Measurements from ENCODE around the gene SERPINA10. TPM values are rescaled to one million over a fixed set of nuclear protein-coding genes. Genes with fewer than 3 reads are reported as not detected.

Gene SERPINA10
- total RNA-seq, 2 donors from 2014 or later: not detected

GRCh38 chr14:94328196-94328595 lies 35.1 kb upstream of the SERPINA10 start:
- H3K27ac Mint-ChIP-seq: no peak overlapping the region
- no peaks in the 10 kb centered on the region for H3K4me1 Mint-ChIP-seq (ENCODE audit: low read depth in 2 of 2)
- DNase-seq (ENCODE audit: low spot score): no peak
- peaks cover 6 to 11% of the 10 kb centered on the region in 2 donors for H3K27me3 Mint-ChIP-seq
- no peaks in the 10 kb centered on the region for H3K36me3 Mint-ChIP-seq
- no peak overlapping the region for H3K4me3 Mint-ChIP-seq
- ATAC-seq: no peak
- H3K9me3 Mint-ChIP-seq: no peaks in the 10 kb centered on the region

- Mint-ChIP-seq H3K36me3 (no peaks in the 10 kb centered on the region), H3K4me1 (ENCODE audit: low read depth in 2 of 2) (no peaks in the 10 kb centered on the region), H3K27ac (no peak within 1 kb of the TSS), H3K4me3 (no peak within 1 kb of the TSS), H3K9me3 (no peaks in the 10 kb centered on the region), H3K27me3 (peaks cover 14 to 15% of the 10 kb centered on the region in 2 donors)
- DNase-seq (ENCODE audit: low spot score) (no peak), ATAC-seq (peak in 1 of 2 donors; percentile 53)
These were observed 29.8 kb upstream of the SERPINA10 start, which contains the start of gene SERPINA6 for GRCh38 chr14:94322648-94323570. Gene SERPINA6, minus strand, starts transcription at chr14:94323336. Its CDS starts 8,688 bp downstream, at chr14:94314648.

- no peaks in the 10 kb centered on the region for H3K36me3 Mint-ChIP-seq
- H3K27me3 Mint-ChIP-seq: peaks cover 10 to 15% of the 10 kb centered on the region in 2 donors
- H3K9me3 Mint-ChIP-seq: no peaks in the 10 kb centered on the region
- no peaks in the 10 kb centered on the region for H3K4me1 Mint-ChIP-seq (ENCODE audit: low read depth in 2 of 2)
- ATAC-seq (peak; percentile 33 to 53), DNase-seq (ENCODE audit: low spot score) (no peak)
- peak overlapping the region in 1 of 2 donors; percentile 61 for H3K27ac Mint-ChIP-seq
- no peak overlapping the region for H3K4me3 Mint-ChIP-seq
These were observed 28.6 kb upstream of the SERPINA10 start for GRCh38 chr14:94321421-94322271.

DNA sequence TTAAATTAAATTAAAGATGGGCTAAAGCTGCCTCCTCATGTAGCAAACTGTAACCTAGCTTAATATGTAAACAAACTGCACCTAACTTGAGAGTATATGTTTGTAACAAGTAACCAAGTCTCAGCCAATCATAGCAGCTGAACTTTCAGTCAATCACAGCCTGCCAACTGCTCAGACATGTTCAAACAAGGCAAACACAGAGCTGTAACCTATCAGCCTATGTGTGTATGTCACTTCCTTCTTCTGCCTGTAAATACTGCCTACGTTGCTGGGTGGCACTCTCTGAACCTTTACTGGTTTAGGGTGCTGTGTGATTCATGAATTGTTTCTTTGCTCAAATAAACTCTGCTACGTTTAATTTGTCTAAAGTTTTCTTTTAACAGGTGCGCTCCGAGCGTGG lies 27.2 kb upstream of the SERPINA10 start:
- Mint-ChIP-seq H3K4me1 (ENCODE audit: low read depth in 2 of 2) (no peaks in the 10 kb centered on the region), H3K36me3 (no peaks in the 10 kb centered on the region), H3K9me3 (no peaks in the 10 kb centered on the region), H3K4me3 (no peak overlapping the region), H3K27ac (no peak overlapping the region), H3K27me3 (peaks cover 10 to 15% of the 10 kb centered on the region in 2 donors)
- DNase-seq (ENCODE audit: low spot score): no peak
- no peak for ATAC-seq

- Mint-ChIP-seq H3K4me3 (no peak overlapping the region), H3K9me3 (no peaks in the 10 kb centered on the region), H3K27me3 (peaks cover 15% of the 10 kb centered on the region in 2 donors), H3K36me3 (no peaks in the 10 kb centered on the region), H3K27ac (no peak overlapping the region), H3K4me1 (ENCODE audit: low read depth in 2 of 2) (no peaks in the 10 kb centered on the region)
- ATAC-seq (no peak), DNase-seq (ENCODE audit: low spot score) (no peak)
These were observed 24.2 kb upstream of the SERPINA10 start for GRCh38 chr14:94317259-94317658.

GRCh38 chr14:94316692-94317091 lies 23.6 kb upstream of the SERPINA10 start:
- DNase-seq (ENCODE audit: low spot score): no peak
- Mint-ChIP-seq H3K4me3 (no peak overlapping the region), H3K27ac (no peak overlapping the region), H3K4me1 (ENCODE audit: low read depth in 2 of 2) (no peaks in the 10 kb centered on the region), H3K36me3 (no peaks in the 10 kb centered on the region), H3K27me3 (peaks cover 12% of the 10 kb centered on the region in 2 donors), H3K9me3 (no peaks in the 10 kb centered on the region)
- no peak for ATAC-seq

GRCh38 chr14:94314890-94315289 lies 21.8 kb upstream of the SERPINA10 start:
- no peak for ATAC-seq
- H3K27ac Mint-ChIP-seq: no peak overlapping the region

DNA sequence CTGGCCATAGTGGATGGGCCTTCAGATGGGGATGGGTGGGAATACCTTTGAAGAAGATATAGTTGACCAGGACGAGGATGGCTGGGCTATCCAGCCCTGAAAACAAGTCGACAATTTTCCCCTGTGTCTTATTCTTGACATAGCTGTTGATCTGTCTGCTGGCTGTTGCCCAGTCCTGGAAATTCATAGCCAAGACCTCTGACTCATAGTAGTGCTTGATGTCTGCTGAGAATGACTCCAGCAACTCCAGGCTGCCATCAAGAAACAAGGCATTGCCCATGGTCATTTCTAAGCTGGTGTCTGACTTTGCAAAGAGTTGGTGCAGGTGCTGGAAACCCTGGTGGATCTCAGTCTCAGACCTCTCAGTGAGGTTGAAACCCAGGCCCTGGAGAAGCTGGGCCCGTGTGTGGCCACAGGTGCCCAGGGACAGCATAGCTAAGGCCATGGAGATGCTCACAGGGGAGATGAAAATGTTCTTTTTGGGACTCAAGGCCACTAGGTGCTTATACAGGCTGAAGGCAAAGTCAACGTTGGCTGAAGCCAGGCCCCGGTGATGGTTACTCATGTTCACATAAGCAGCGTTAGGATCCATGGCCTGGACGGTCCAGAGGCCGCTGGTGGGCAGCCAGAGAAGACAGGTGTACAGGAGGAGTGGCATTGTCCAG lies 21.1 kb upstream of the SERPINA10 start:
- Mint-ChIP-seq H3K9me3 (no peaks in the 10 kb centered on the region), H3K27me3 (peaks cover 3 to 5% of the 10 kb centered on the region in 2 donors), H3K27ac (no peak overlapping the region), H3K4me1 (ENCODE audit: low read depth in 2 of 2) (no peaks in the 10 kb centered on the region), H3K4me3 (no peak overlapping the region), H3K36me3 (no peaks in the 10 kb centered on the region)
- peak in 1 of 2 donors; percentile 12 for ATAC-seq
- DNase-seq (ENCODE audit: low spot score): no peak

More at GRCh38 chr14:94314890-94315289, 21.8 kb upstream of the SERPINA10 start:
- no peaks in the 10 kb centered on the region for H3K36me3 Mint-ChIP-seq
- H3K4me1 Mint-ChIP-seq (ENCODE audit: low read depth in 2 of 2): no peaks in the 10 kb centered on the region
- no peaks in the 10 kb centered on the region for H3K9me3 Mint-ChIP-seq
- no peak for DNase-seq (ENCODE audit: low spot score)
- no peak overlapping the region for H3K4me3 Mint-ChIP-seq
- H3K27me3 Mint-ChIP-seq: peaks cover 5 to 6% of the 10 kb centered on the region in 2 donors

DNA sequence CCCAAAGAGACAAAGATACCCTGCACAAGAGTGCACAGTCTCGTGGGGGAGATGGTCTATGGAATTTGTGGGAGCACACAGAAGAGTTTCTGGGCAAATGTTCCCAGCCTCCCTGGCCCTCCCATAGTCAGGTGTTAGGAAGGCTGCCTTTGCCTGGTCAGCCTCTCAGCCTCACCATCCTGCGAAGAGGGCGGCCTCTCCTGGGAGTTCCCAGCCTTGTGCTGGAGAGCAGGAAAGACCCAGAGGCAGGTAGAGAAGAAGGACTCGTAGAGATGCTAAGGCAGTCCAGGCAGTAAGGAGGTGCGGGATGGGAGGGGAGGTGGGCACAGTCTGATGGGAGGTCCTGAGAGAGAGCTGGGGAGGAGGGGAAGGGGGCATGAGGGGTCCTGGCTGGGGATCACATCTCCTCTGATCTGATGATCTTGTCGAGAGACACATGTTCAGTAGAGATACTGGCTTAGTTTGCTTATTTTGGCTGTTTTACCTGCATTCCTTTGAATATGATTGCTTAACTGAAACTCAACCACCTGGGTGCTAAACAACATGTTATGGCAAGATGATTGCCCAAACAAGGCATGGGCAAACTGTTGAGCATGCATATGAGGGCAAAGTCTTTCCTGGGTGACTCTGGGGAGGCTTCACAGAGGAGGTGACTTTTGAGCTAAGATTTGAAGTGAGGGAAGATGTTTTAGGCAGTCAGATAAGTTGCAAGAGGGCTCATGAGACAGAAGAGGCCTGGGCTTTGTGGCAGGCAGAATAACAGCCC lies 19.6 kb upstream of the SERPINA10 start:
- DNase-seq (ENCODE audit: low spot score) (no peak), ATAC-seq (no peak)
- Mint-ChIP-seq H3K4me1 (ENCODE audit: low read depth in 2 of 2) (peaks cover 0 to 3% of the 10 kb centered on the region in 2 donors), H3K36me3 (peaks cover 7% of the 10 kb centered on the region), H3K27ac (no peak overlapping the region), H3K27me3 (peaks cover 6 to 18% of the 10 kb centered on the region in 2 donors), H3K4me3 (no peak overlapping the region), H3K9me3 (peaks cover 4% of the 10 kb centered on the region)

GRCh38 chr14:94310248-94310647 lies 17.2 kb upstream of the SERPINA10 start:
- H3K27me3 Mint-ChIP-seq: peaks cover 6 to 18% of the 10 kb centered on the region in 2 donors
- ATAC-seq (no peak), DNase-seq (ENCODE audit: low spot score) (no peak)
- peaks cover 14% of the 10 kb centered on the region for H3K36me3 Mint-ChIP-seq
- no peak overlapping the region for H3K4me3 Mint-ChIP-seq
- H3K27ac Mint-ChIP-seq: no peak overlapping the region
- H3K4me1 Mint-ChIP-seq (ENCODE audit: low read depth in 2 of 2): peaks cover 4 to 6% of the 10 kb centered on the region in 2 donors
- H3K9me3 Mint-ChIP-seq: peaks cover 7% of the 10 kb centered on the region

DNA sequence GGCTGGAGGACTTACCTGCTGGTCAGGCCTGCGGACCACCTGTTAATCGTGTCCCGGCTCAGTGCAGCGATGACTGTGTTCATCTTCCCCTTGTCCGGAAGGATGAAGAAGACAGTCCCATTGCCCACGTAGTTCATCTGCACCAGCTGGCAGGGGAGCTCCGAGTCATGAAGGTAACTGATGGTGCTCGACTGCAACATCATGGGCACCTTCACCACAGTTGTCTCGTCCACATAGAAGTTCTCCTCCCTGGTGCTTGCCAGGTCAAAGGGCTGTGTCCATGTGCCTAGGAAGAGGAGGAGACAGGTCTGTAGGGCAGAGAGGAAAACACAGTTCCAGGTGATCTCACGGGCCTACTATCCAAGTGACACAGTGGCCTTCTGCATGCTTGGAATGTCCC lies 16.7 kb upstream of the SERPINA10 start:
- DNase-seq (ENCODE audit: low spot score) (no peak), ATAC-seq (no peak)
- Mint-ChIP-seq H3K36me3 (peaks cover 14% of the 10 kb centered on the region), H3K4me3 (no peak overlapping the region), H3K27ac (no peak overlapping the region), H3K27me3 (peaks cover 6 to 18% of the 10 kb centered on the region in 2 donors), H3K9me3 (peaks cover 7% of the 10 kb centered on the region), H3K4me1 (ENCODE audit: low read depth in 2 of 2) (peaks cover 5 to 8% of the 10 kb centered on the region in 2 donors)

- Mint-ChIP-seq H3K9me3 (peaks cover 7% of the 10 kb centered on the region), H3K4me1 (ENCODE audit: low read depth in 2 of 2) (peaks cover 5 to 8% of the 10 kb centered on the region in 2 donors), H3K27ac (no peak overlapping the region), H3K4me3 (no peak overlapping the region), H3K27me3 (peaks cover 6 to 13% of the 10 kb centered on the region in 2 donors), H3K36me3 (peaks cover 14% of the 10 kb centered on the region)
- DNase-seq (ENCODE audit: low spot score) (no peak), ATAC-seq (no peak)
These were observed 14.4 kb upstream of the SERPINA10 start for GRCh38 chr14:94307410-94307992.
